ENCODE results near the gene NCBP3.
A peak's percentile ranks its signal among the peaks of the same experiment; 100 is the strongest.
"Not testable (repeated sequence)": the region's sequence is repeated elsewhere in the genome, so short reads cannot be mapped to it uniquely, and the experiment has no call there.

The NCBP3 gene

DNA sequence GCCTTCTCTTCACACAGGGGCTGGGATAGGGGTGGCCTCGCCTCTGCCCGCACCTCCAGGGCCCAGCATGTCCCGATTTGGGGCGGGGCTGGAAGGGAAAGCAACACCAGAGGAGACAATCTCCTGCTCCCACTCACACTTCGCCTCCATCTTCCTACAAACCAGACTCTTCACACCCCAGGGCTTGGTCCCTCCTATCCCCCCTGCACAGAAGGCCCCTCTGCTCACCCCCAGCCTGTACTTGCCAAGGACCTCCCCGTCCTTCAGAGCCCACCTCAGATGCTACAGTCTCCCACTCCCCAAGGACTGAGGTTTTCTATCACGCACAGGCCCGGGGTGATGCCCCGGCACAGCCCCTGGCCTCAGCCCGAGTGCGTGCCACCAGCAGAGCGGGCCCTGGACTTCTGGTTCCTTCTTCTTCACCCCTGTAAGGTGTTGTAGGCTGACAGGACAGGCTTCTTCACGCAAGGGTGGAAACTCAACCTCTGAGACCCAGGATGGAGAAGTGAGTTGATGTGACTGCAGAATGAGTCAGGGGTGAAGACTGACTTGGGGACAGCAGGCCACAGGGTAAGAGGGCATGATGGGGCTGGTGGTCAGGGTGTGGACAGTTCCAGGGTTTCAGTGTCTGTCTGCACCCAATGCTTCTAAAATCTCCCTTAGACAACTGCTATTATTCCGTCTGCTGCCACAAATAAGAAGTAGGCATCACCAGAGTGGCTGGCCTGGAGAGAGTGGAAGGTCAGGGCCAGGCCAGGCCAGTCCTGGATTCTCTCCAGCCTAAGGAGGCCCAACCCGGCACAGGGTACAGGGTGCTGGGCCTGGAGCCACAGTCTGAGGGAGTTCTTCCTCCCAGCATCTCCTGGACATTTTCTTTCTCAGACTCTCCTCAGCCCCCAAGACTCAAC lies 47.5 kb downstream of the NCBP3 start:
- no peak for DNase-seq (ENCODE audit: low read depth, low spot score)
- no peak overlapping the region for H3K4me3 ChIP-seq (ENCODE audit: low read length)

DNA sequence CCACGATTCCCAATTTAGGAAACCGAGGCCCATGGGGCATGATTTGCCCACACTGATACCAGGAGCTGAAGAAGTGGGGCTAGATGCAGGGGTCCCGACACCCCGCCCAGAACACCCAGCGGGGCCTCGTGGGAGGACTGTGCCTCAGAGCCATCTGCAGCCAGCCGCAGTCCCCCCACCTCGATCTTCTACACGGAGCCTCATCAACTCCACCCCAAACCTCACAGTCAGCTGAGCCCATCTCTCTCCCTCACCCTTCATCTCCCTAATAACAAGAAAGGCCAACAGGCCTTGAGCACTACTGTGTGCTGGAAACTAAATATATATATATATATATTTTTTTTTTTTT lies 49.2 kb downstream of the NCBP3 start:
- no peak for DNase-seq (ENCODE audit: low read depth, low spot score)
- H3K4me3 ChIP-seq (ENCODE audit: low read length), result no peak overlapping the region

DNA sequence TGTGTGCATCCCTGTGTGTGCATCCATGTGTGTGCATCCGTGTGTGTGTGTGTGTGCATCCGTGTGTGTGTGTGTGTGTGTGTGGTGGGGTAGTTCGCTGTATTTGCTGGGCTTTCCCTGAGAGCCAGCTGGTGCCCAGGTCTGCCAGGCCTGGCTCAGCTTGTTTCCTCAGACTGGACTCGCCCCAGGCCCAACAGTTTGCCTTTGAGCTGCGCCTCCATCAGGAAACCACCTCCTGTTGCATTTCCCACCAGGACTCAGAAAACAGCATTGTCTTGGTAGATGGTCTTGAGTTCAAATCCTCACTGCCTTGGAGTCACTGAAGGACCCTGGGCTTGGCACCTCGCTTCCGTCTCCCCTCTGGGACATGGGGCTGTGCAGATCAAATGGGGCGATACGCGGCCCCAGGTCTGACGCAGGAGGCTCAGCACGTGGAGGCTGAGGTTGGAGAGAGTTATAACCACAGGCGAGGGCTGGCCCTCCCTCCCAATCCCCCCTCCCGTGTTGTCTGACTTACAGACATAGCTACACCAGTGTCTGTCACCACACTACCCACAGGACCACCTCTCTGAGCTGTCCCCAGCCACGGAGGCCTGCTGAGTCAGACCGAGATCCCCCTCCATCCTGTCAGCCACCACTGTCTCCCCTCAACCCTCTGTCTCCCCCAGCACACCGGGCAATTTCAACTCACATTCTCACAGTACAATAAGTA lies 49.8 kb downstream of the NCBP3 start:
- no peak overlapping the region for H3K4me3 ChIP-seq (ENCODE audit: low read length)
- peak; percentile 84 for DNase-seq (ENCODE audit: low read depth, low spot score)

DNA sequence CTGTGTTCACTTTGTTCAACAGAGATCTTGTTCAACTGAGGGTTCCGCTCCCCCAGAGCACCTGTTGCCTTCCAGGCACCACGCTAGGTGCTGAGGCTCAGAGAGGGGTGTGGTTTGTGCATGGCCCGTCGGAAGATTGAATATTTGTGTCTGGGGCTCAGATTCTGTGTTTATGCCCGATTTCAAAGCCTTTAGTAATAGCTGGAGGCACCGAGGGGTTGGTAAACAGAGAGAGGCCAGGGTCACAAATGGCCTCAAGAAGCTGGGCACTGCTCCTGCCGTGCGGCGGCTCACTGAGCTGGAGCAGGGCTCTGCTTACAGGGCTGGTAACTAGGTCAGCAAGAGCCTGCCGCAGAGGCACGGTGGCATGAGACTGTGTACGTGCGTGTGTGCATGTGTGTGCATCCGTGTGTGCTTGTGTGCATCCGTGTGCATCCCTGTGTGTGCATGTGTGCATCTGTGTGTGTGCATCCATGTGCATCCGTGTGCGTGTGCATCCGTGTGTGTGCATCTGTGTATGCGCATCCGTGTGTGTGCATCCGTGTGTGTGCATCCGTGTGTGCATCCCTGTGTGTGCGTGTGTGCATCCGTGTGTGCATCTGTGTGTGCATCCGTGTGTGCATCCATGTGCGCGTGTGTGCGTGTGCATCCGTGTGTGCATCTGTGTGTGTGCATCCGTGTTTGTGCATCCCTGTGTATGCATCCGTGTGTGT lies 50.5 kb downstream of the NCBP3 start:
- no peak for DNase-seq (ENCODE audit: low read depth, low spot score)
- no peak overlapping the region for H3K4me3 ChIP-seq (ENCODE audit: low read length)

DNA sequence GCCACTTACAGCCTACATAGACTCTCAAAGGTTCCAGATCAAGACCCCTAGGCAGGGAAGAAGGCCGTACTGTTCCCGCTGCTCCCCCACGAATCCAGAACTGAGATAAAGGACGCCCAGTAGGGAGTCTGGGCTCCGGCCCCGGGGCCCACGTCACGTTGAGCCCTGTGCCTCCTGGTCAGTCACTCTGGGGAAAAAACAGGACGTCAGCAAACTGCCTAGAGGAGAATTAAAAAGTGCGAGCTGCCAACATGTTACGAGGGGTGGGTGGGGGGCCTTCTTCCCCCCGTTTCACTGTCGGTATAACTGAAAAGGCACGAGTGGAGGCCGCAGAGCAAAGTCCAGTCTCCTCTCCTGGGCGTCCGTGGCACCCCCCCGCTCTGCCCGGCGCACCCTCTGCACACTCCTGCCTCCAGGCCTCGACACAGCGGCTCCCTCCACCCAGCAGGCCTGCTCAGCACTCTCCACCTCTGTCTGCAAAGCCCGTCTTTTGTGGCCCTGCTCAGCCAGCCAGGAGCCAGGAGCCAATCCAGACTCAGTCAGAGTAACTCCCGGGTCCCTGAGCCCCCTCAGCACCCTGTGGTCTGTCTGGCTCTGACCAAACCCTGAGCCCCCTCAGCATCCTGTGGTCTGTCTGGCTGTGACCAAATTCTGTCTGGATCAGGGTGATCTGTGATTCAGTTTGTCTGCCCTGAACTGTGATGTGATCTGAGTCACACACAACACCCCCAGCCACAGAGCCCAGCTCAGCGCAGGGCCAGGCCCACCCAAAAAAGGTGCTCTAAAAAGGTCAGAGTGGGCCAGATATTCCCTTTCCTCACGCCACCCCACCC lies 51.3 kb downstream of the NCBP3 start:
- H3K4me3 ChIP-seq (ENCODE audit: low read length), result no peak overlapping the region
- no peak for DNase-seq (ENCODE audit: low read depth, low spot score)

DNA sequence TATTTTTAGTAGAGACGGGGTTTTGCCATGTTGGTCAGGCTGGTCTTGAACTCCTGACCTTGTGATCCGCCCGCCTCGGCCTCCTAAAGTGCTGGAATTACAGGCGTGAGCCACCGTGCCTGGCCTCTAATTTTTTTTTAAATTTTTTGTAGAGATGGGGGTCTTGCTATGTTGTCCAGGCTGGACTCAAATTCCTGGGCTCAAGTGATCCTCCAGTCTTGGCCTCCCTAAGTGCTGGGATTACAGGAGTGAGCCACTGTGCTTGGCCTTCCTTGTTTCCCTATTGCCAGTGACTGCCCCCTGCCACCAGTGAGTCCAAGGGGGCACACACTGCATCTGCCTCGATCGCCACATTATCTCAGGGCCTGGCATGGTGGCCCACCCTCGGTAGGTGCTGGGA lies 51.9 kb downstream of the NCBP3 start:
- not testable (repeated sequence) for DNase-seq (ENCODE audit: low read depth, low spot score); H3K4me3 ChIP-seq (ENCODE audit: low read length)

DNA sequence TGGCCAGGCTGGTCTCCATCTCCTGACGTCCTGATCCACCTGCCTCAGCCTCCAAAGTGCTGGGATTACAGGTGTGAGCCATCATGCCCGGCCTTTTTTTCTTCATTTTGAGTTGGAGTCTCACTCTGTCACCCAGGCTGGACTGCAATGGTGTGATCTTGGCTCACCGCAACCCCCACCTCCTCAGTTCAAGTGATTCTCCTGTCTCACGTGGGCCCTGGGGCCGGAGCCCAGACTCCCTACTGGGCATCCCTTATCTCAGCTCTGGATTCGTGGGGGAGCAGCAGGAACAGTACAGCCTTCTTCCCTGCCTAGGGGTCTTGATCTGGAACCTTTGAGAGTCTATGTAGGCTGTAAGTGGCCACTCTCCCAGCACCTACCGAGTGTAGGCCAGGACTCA lies 52.8 kb downstream of the NCBP3 start:
- H3K4me3 ChIP-seq (ENCODE audit: low read length); DNase-seq (ENCODE audit: low read depth, low spot score): not testable (repeated sequence)

DNA sequence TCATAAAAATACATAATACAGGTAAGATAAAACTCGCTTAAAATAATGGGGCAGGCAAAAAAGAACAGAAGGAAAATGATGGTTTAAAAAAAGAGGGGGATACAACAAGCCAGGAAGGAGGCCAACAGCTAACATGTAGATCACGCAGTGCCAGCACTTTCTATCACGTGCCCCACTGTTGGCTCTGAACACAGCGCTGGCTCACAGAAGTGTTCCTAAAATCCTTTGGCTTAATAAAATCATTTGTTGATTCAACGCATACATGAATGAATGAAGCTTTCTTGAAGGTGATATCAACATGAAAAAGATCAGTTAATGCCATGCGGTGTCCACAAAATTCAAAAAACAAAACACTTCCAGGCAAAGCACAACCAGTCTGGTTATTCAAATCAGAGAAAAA lies 53.6 kb downstream of the NCBP3 start:
- DNase-seq (ENCODE audit: low read depth, low spot score), result no peak
- H3K4me3 ChIP-seq (ENCODE audit: low read length), result no peak overlapping the region

DNA sequence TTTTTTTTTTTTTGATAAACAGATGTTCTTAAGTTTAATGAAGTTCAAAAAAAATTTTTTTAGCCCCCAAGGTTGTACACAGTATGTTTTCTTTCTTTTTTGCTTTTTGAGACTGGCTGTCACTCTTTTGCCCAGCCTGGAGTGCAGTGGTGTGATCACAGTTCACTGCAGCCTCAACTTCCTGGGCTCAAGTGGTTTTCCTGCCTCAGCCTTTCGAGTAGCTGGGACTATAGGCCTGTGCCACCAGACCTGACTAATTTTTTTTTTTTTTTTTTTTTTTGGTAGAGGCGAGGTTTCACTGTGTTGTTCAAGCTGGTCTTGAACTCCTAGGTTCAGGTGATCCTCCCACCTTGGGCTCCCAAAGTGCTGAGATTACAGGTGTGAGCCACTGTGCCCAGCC lies 57.8 kb downstream of the NCBP3 start:
- DNase-seq (ENCODE audit: low read depth, low spot score), result peak; percentile 57

DNA sequence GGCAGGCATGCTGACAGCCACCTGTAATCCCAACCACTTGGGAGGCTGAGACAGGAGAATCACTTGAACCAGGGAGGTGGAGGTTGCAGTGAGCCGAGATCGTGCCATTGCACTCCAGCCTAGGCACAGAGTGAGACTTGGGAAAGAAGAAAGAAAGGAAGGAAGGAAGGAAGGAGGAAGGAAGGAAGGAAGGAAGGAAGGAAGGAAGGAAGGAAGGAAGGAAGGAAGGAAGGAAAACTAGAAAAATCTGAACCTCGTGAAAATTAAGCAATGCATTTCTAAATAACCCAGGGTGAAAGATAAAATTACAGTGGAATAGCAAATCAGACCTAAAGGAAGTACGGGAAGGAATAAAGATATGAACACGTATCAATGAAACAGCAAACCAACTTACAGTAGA lies 60.7 kb downstream of the NCBP3 start:
- H3K4me3 ChIP-seq (ENCODE audit: low read length); DNase-seq (ENCODE audit: low read depth, low spot score): not testable (repeated sequence)

More for the DNA sequence above, 57.8 kb downstream of the NCBP3 start:
- H3K4me3 ChIP-seq (ENCODE audit: low read length), result no peak overlapping the region

DNA sequence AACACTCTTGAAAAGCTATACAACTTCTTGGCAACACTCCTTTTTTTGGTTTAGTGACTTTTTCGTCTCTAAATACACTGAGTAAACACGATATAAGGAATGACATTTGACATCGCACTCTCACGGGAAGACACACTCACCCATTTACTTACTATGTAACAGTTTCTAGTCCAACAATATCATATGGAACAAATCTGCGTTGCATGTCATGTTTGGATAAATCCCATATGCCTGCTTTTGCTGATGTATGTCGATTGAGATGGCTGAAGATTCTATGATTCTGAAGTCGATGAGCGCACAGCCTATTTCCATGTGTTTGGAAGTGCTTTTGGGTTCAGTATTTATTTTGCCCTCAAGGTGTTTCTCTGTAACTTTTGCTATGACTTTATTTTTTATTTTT lies 63.3 kb downstream of the NCBP3 start:
- no peak for DNase-seq (ENCODE audit: low read depth, low spot score)
- H3K4me3 ChIP-seq (ENCODE audit: low read length), result no peak overlapping the region

DNA sequence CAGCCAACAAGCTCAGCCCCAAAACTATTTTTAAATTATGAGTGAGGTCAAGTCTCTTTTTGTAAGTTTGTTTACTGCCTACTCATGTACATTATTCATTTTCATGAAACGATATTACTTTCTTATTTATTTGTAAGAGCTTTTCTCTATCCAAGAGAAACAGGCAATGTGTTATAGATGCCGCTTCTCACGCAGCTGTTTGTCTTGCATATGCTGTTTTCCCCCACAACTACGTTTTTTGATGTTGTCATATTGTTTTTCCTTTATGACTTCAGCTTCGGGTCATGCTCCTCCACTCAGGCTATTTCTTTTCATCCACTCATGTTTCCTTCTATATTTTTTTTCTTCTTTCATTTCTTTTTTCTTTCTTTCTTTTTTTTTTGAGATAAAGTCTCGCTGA lies 65.1 kb downstream of the NCBP3 start:
- DNase-seq (ENCODE audit: low read depth, low spot score), result no peak
- H3K4me3 ChIP-seq (ENCODE audit: low read length), result no peak overlapping the region

DNA sequence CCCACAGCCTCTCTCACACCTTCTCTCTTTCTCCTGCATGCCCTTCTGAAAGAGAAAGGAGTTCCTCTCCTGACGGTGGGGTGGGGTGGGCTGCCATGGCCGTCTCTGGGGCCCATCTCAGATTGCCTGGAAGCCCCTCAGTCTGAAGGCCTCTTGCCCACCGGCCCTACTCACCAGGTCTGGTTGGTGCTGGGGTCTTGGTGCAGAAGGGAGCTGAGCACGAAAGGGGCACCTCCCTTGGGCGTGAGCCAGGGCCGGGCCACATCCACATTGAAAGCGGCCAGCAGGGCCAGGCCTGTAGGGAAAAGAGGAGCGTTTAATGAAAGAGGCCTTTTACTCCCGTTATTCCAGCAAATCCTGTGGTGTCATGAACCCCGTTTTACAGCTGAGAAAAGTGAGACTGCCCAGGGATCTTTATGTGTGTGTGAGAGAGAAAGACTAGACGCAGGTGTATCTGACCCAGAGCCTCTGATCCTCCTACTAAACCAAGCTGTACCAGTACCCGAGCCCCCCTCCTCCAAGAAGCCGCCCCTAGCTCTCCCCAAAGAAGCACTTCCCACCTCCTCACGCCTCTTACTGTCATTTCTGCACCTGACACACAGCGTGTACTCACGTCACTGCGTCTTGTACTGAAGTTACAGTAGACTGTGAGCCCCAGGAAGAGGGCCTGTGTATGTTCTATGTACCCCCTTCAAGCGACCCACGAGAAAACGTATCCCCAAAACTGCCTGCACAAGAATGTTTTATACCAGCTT lies 68.5 kb downstream of the NCBP3 start:
- no peak for DNase-seq (ENCODE audit: low read depth, low spot score)
- H3K4me3 ChIP-seq (ENCODE audit: low read length), result no peak overlapping the region

DNA sequence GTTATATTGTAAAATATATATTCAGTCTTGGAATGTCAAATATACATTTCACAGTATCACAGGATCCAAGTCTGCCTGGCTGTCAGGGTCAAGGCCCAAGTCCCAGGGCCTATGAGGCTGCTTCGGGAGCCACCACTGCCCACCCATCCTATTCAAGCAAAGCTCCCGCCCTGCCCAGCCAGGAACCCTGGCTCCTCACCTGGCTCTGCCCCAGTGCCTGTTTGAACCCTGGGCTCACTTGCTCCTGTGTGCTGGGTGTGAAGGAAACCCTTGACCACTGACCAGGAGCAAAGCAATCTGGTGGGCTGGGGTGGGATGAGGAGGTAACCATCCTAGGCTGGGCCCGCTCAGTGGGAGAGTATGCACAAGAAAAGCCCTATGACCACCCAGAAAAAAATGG lies 72.1 kb downstream of the NCBP3 start:
- DNase-seq (ENCODE audit: low read depth, low spot score), result no peak
- no peak overlapping the region for H3K4me3 ChIP-seq (ENCODE audit: low read length)

DNA sequence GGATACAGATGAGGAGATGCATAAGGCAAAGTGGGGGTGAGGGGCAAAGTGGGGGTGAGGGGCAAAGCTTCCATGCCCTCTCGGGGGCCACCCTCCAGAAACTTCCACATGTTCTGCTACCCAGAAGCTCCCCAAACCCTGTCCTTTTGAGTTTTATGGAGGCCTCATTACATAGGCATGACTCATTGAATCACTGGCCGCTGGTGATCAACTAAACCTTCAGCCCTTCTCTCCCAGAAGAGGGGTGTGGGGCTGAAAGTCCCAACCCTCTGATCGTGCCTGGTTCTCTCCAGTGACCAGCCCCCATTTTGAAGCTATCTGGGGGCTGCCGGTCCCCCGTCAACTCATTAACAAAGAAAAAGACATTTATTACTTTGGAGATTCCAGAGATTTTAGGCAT lies 72.5 kb downstream of the NCBP3 start:
- no peak overlapping the region for H3K4me3 ChIP-seq (ENCODE audit: low read length)
- DNase-seq (ENCODE audit: low read depth, low spot score), result no peak

DNA sequence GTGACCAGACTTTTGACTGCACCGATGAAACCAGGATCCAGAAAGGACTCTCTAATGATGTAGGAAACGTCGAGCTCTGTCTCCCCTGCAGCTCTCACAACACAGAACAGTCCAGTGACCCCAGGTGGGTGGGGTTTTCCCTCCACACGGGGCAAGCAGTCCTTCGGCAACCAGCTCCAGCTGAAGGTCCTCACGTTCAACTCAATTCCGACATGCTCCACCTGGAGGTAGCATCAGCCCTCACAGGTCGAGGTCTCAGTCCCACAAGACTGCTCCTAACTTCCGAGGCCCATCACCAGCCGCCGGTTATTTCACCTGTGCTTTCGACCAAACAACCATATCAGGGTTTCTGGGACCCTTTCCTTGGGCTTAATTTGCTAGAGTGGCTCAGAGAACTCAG lies 73.3 kb downstream of the NCBP3 start:
- no peak overlapping the region for H3K4me3 ChIP-seq (ENCODE audit: low read length)
- DNase-seq (ENCODE audit: low read depth, low spot score), result no peak

DNA sequence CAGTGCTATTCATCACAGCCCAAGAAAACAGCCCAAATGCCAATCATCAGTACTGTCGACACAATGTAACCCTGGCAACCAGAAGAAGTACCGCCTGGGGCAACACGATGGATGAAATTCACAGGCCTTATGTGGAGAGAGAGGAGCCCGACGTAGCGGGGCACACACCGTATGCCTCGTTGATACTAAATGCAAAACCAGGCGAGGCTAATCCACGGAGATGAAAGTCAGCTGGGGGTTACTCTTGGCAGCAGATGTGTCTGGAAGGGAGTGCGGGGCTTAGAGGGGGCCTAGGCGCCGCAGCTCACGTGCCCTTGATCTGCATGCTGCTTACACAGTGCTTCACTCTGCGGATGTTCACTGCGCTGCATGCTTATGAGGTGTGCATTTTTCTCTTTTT lies 74.9 kb downstream of the NCBP3 start:
- H3K4me3 ChIP-seq (ENCODE audit: low read length), result peak overlapping the region; percentile 20
- DNase-seq (ENCODE audit: low read depth, low spot score), result peak; percentile 77

DNA sequence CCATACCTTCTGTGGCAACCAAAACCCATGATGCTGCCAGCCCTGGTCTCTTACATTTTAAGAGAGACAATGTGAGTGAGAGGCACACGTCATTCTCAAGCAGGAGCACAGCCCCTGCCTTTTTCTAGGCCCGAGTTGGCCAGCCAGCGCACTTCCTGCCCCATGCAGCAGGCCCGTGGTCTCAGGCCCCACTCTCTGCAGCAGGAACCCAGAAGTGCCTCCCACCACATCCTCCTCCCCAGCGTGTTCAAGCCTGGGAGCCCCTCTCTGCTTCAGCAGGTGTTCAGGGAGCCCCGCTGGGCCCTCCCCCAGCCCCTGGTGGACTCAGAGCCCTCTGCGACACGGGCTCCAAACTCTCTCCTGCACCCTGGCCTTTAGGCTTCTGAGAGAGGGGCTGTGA lies 75.6 kb downstream of the NCBP3 start:
- peak overlapping the region; percentile 20 for H3K4me3 ChIP-seq (ENCODE audit: low read length)

DNA sequence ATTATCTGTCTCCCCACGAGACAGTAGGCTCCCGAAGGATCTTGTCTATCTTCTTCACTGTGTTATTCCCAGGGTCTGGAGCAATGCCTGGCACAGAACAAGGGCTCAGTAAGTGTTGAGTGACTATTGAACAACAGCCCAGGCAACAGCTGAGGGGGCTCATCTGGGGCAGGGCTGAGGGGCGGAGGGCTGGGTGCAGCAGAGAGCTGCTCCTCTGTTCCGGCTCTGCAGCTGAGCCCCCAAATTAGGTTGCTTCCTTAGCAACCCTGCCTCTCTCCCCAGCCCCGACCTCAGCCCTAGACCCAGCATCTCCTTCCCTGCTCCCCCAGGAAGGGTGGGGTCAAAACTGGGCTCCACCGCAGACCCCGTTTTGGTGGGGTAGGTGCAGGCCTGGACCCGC lies 77.3 kb downstream of the NCBP3 start:
- no peak for DNase-seq (ENCODE audit: low read depth, low spot score)
- no peak overlapping the region for H3K4me3 ChIP-seq (ENCODE audit: low read length)

More for the DNA sequence above, 75.6 kb downstream of the NCBP3 start:
- peak; percentile 96 for DNase-seq (ENCODE audit: low read depth, low spot score)
